AG04450 (cell line): ENCODE data around the gene EP400. TPM values are rescaled to one million over a fixed set of nuclear protein-coding genes. Genes with fewer than 3 reads are reported as not detected.
A peak's percentile ranks its signal among the peaks of the same experiment; 100 is the strongest.

Source experiments
- CTCF ChIA-PET: fragments of 300-600, 350-600 bp; formaldehyde crosslinking; extraction: SDS; loops from one replicate; lab custom pipeline; 2022; ENCODE audit warnings: antibody characterized with exemption, inconsistent platforms; lab: Charles Lee
- POLR2A ChIA-PET: fragments of 350-600 bp; formaldehyde crosslinking; extraction: SDS; loops from one replicate; lab custom pipeline; 2021; ENCODE audit warnings: antibody characterized with exemption, inconsistent platforms; lab: Yijun Ruan, JAX
- DNase-seq: peaks from one replicate; pipeline ENCODE4 v3.0.0-alpha.2; 2011; ENCODE audit warnings: low read depth, low spot score
- H3K27ac ChIP-seq: one replicate; pipeline ENCODE4 v1.5.1; 2012; ENCODE audit warnings: low read depth, low read length, control low read depth
- H3K27me3 ChIP-seq: one replicate; pipeline ENCODE4 v1.6.0; 2012; ENCODE audit warnings: low read length; ENCODE audit not compliant: control insufficient read depth, insufficient read depth
- H3K4me3 ChIP-seq: 2 replicates; pipeline ENCODE4 v1.5.1; 2011; ENCODE audit warnings: mild to moderate bottlenecking, low read depth, low read length, control low read depth
- H3K9me3 ChIP-seq: 2 replicates; pipeline ENCODE4 v1.5.1; 2012; ENCODE audit warnings: low read length; ENCODE audit not compliant: control insufficient read depth, insufficient read depth
- CTCF ChIP-seq: IDR thresholded peaks from 2 replicates; pipeline ENCODE4 v1.5.1; 2011; ENCODE audit warnings: low read depth, low read length, control low read depth, inconsistent platforms
- polyA plus RNA-seq: library from polyadenylated mRNA; depleted of rRNA; stranded (reverse); fragments of >200 nt; gene quantifications from 2 replicates; pipeline ENCODE4 v1.2.3, GENCODE V29; 2011

The EP400 gene
- polyA plus RNA-seq, 1 experiment = 5.4 TPM

DNA sequence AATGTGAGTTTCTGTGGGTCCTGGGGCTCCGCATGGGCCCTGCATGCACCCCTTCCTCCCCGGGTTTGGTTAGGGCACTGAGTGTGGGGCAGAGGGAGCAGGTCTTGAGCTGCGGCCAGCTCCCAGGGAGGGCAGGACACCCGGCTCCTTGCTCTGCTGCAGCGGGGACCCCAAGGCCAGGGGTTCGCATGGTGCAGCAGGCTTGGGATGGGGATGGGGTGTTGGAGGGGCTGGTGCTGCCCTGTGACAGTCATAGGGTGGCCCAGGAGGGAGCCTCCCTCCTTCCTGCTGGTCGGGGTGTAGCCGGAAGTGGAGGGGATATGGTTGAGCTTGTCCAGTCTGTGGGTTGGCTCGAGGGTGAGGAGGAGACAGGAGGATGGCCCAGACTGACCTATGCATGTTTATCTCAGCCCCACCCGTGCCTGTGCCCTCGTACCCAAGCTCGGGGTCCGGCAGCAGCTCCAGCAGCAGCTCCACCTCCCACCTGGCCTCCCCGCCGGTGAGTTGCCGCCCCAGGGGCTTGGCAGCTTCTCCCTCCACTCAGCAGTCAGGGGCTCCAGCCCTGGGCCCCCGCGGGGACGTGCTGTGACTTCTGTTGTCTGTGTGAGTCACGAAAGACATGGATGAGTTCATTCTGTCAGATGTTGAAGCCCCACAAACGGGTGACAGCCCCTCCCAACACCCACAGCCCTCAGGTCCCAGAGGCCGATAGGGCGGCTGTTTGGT is 39.3 kb upstream of the EP400 start:
- H3K4me3 ChIP-seq = no peak overlapping the region
- no peak overlapping the region for H3K27ac ChIP-seq
- H3K27me3 ChIP-seq = no peaks in the 10 kb centered on the region
- ChIA-PET POLR2A (interaction anchor here (0.6 kb wide), 1 partner anchor 14 kb away, joined by 6 read pairs; no protein-coding TSS in a partner anchor), CTCF (no interaction called here)
- no peaks in the 10 kb centered on the region; the same call in 1 of the 2 replicates for H3K9me3 ChIP-seq
- no peak for DNase-seq
- TF ChIP-seq CTCF = no peak

DNA sequence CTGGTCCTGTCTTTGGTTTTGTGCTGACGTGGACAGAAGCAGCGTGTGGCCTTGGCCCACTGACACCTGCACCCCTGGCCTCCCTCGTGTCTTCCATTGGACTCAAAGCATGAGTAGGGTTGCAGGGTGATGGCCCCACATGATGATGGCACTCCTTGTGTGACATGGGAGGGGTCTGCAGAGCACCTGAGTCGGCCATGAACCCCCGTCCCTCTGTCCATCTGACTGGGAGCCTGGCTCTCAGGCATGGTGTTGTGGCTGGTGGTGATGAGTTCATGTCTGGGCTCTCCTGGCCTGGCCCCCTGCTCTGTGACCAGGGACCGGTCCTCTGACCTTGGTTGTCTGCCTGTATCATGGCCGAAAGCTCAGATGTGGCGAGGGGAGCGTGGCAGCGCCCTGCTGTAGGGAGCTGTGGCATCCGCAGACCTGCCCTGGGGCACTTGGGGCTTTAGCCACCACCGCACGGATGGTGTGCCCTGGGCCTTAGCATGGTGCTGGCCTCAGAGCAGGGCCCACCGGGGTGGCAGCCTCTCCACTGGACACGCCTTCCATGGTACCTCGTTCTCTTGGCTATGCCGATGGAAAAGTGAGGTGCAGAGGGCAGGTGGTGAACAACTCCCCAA is 38.6 kb upstream of the EP400 start:
- POLR2A ChIA-PET = interaction anchor here (0.6 to 1.0 kb wide), 2 partner anchors 11 to 14 kb away, joined by 3 to 6 read pairs; no protein-coding TSS in a partner anchor
- no peak for TF ChIP-seq CTCF
- no peak overlapping the region for H3K4me3 ChIP-seq
- H3K9me3 ChIP-seq = no peaks in the 10 kb centered on the region; the same call in 1 of the 2 replicates
- CTCF ChIA-PET = no interaction called here
- H3K27ac ChIP-seq = no peak overlapping the region
- DNase-seq = no peak
- no peaks in the 10 kb centered on the region for H3K27me3 ChIP-seq

DNA sequence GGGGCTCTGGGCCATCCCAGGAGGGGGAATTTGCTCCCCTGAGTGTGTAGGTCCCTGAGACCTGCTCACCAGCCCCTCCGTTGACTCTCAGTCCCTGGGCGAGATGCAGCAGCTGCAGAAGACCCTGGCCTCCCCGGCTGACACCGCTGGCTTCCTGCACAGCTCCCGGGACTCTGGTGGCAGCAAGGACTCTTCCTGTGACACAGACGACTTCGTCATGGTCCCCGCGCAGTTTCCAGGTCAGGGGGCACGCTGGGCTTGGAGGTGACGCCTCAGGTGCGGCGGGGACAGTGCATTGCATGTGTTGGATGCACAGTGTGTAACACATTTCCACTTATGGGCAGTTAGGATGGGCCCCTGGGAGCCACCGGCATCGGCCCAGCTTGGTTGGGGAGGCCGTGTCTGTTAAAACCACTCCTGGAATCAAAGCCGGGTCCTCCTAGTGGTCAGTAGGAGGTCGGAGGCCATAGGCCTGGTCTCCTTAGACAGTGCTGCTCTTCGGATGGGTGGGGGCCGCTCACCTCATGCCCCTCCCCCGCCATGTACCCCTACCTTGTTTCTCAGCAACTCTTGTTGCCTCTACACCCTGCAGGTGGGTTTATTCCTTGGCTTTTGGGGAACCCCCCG is 37.8 kb upstream of the EP400 start:
- peak overlapping the region; percentile 21 for H3K27ac ChIP-seq
- no peaks in the 10 kb centered on the region; the same call in 1 of the 2 replicates for H3K9me3 ChIP-seq
- no peaks in the 10 kb centered on the region for H3K27me3 ChIP-seq
- H3K4me3 ChIP-seq = no peak overlapping the region
- ChIA-PET POLR2A (interaction anchor here (1.0 kb wide), 1 partner anchor 10 kb away, joined by 3 read pairs; no protein-coding TSS in a partner anchor), CTCF (interaction anchor here (0.6 kb wide), 1 partner anchor 15 kb away, joined by 4 read pairs; no protein-coding TSS in a partner anchor)
- no peak for DNase-seq
- TF ChIP-seq CTCF = no peak

GRCh38 chr12:131912518-131913274 is 37.0 kb upstream of the EP400 start:
- TF ChIP-seq CTCF = no peak
- peak overlapping the region; percentile 21 for H3K27ac ChIP-seq
- no peak overlapping the region for H3K4me3 ChIP-seq
- ChIA-PET POLR2A (no interaction called here), CTCF (no interaction called here)
- no peaks in the 10 kb centered on the region; the same call in 1 of the 2 replicates for H3K9me3 ChIP-seq
- no peaks in the 10 kb centered on the region for H3K27me3 ChIP-seq
- DNase-seq = peak; percentile 37
